ENCODE measurements around the gene CYB561D2.

The CYB561D2 gene

GRCh38 chr3:50365842-50366220 is 15.2 kb downstream of the CYB561D2 start:
- H3K36me3 ChIP-seq (replicated peaks; ENCODE audit: insufficient read depth, low read length), result no peaks in the 10 kb centered on the region
- no peaks in the 10 kb centered on the region for H3K4me1 ChIP-seq (ENCODE audit: low read length)
- DNase-seq, result no peak
- no peaks in the 10 kb centered on the region for H3K9me2 ChIP-seq (replicated peaks; ENCODE audit: insufficient read depth, low read length)
- H3K4me2 ChIP-seq (ENCODE audit: low read depth, low read length), result peak overlapping the region; percentile 96
- H3K9ac ChIP-seq (ENCODE audit: low read length), result peak overlapping the region; percentile 73
- H3K9me3 ChIP-seq (replicated peaks; ENCODE audit: insufficient read depth, low read length), result no peaks in the 10 kb centered on the region
- no peaks in the 10 kb centered on the region for H3K79me2 ChIP-seq (ENCODE audit: low read length)
- no peaks in the 10 kb centered on the region for H3F3A ChIP-seq (ENCODE audit: insufficient read depth, low read length)
- H3K27ac ChIP-seq (ENCODE audit: low read length), result no peak overlapping the region
- H2AFZ ChIP-seq (ENCODE audit: low read length), result peak overlapping the region; percentile 95
- TF ChIP-seq CTCF (IDR thresholded peaks at IDR 0.05; ENCODE audit: low read length) (no peak), EZH2phosphoT487 (IDR thresholded peaks at IDR 0.05; ENCODE audit: low read length) (no peak), EZH2 (optimal IDR thresholded peaks at IDR 0.05; ENCODE audit: low read depth, low read length) (no peak)
- H3K27me3 ChIP-seq (replicated peaks; ENCODE audit: insufficient read depth, low read length), result peaks cover 36% of the 10 kb centered on the region
- no peaks in the 10 kb centered on the region for H4K20me1 ChIP-seq (ENCODE audit: insufficient read depth, low read length)
- peak overlapping the region; percentile 77 for H3K4me3 ChIP-seq (ENCODE audit: low read length)

DNA sequence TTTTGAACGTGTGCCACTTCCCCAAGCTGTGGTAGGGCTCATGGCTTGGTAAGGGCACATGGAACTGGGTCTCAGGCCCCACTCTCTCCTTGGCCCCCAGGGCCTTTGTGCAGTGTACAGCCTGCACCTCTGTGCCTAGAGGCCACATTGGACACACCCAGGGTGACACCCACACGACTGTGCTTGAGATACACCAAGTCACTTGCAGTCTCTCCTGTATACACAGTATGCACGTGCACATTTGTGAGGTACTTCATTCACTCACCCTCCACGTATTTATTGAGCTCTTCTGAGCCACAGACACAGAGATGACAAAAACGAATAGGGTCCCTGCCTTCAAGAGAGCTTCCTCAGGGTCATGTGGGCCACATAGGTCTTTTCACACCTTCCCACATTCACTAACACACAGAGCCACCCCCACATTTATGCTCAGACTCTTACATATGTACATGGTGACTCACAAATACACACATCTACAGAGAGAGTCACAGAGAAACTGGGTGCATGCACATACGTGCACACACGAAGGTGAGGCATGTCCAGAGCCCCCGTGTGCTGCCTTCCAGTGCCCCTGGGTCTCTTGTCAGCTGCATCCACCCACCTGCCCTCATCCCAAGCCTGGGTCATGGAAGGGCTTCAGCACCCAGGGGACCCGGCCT is 18.5 kb downstream of the CYB561D2 start:
- no peak overlapping the region for H2AFZ ChIP-seq (ENCODE audit: low read length)
- no peaks in the 10 kb centered on the region for H3F3A ChIP-seq (ENCODE audit: insufficient read depth, low read length)
- no peak for DNase-seq
- no peaks in the 10 kb centered on the region for H3K9me2 ChIP-seq (replicated peaks; ENCODE audit: insufficient read depth, low read length)
- no peaks in the 10 kb centered on the region for H3K9me3 ChIP-seq (replicated peaks; ENCODE audit: insufficient read depth, low read length)
- H3K27me3 ChIP-seq (replicated peaks; ENCODE audit: insufficient read depth, low read length), result peaks cover 53% of the 10 kb centered on the region
- H3K4me2 ChIP-seq (ENCODE audit: low read depth, low read length), result no peak overlapping the region
- TF ChIP-seq EZH2 (optimal IDR thresholded peaks at IDR 0.05; ENCODE audit: low read depth, low read length) (no peak), EZH2phosphoT487 (IDR thresholded peaks at IDR 0.05; ENCODE audit: low read length) (no peak), CTCF (IDR thresholded peaks at IDR 0.05; ENCODE audit: low read length) (no peak)
- H3K79me2 ChIP-seq (ENCODE audit: low read length), result no peaks in the 10 kb centered on the region
- no peaks in the 10 kb centered on the region for H4K20me1 ChIP-seq (ENCODE audit: insufficient read depth, low read length)
- no peak overlapping the region for H3K4me3 ChIP-seq (ENCODE audit: low read length)
- H3K36me3 ChIP-seq (replicated peaks; ENCODE audit: insufficient read depth, low read length), result no peaks in the 10 kb centered on the region
- H3K27ac ChIP-seq (ENCODE audit: low read length), result no peak overlapping the region
- H3K4me1 ChIP-seq (ENCODE audit: low read length), result no peaks in the 10 kb centered on the region
- no peak overlapping the region for H3K9ac ChIP-seq (ENCODE audit: low read length)

DNA sequence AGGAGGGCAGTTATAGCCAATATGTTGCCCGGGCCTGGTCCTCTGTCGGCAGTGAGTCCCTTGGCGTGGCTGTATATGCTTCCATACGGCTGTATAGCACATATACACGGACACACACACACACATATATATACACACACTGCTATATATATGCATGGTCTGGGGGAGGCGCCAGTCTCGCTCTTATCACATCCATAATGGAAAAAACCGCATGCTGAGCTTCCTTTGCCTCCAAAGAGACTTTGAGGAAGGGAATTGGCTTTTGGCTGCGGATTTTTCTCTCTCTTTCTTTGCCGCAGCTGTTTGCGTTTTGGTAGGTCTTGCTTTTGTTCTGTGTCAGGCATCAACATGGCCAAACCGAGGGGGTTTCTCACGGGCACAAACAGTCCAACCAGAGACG is 19.9 kb downstream of the CYB561D2 start:
- peaks cover 3% of the 10 kb centered on the region for H3K4me1 ChIP-seq (ENCODE audit: low read length)
- no peak for TF ChIP-seq EZH2phosphoT487 (IDR thresholded peaks at IDR 0.05; ENCODE audit: low read length)
- no peak for TF ChIP-seq EZH2 (optimal IDR thresholded peaks at IDR 0.05; ENCODE audit: low read depth, low read length)
- no peak for TF ChIP-seq CTCF (IDR thresholded peaks at IDR 0.05; ENCODE audit: low read length)
- H3K27me3 ChIP-seq (replicated peaks; ENCODE audit: insufficient read depth, low read length), result peaks cover 54% of the 10 kb centered on the region
- no peak overlapping the region for H3K27ac ChIP-seq (ENCODE audit: low read length)
- no peaks in the 10 kb centered on the region for H3K9me3 ChIP-seq (replicated peaks; ENCODE audit: insufficient read depth, low read length)
- no peaks in the 10 kb centered on the region for H4K20me1 ChIP-seq (ENCODE audit: insufficient read depth, low read length)
- no peaks in the 10 kb centered on the region for H3K79me2 ChIP-seq (ENCODE audit: low read length)
- no peak overlapping the region for H3K4me3 ChIP-seq (ENCODE audit: low read length)
- H3K4me2 ChIP-seq (ENCODE audit: low read depth, low read length), result no peak overlapping the region
- H3F3A ChIP-seq (ENCODE audit: insufficient read depth, low read length), result no peaks in the 10 kb centered on the region
- no peaks in the 10 kb centered on the region for H3K36me3 ChIP-seq (replicated peaks; ENCODE audit: insufficient read depth, low read length)
- DNase-seq, result no peak
- no peak overlapping the region for H2AFZ ChIP-seq (ENCODE audit: low read length)
- no peaks in the 10 kb centered on the region for H3K9me2 ChIP-seq (replicated peaks; ENCODE audit: insufficient read depth, low read length)
- H3K9ac ChIP-seq (ENCODE audit: low read length), result no peak overlapping the region

All from MM.1S (cell line).